Spleen (tissue), 7 donors: ENCODE measurements around the gene KCNQ1.

Source experiments
- CTCF ChIP-seq, 11 experiments: fragments of 200-600 bp in 7 of 11; fragments of 450-650 bp in 4 of 11; sonication (generic) in 4 of 11; IDR thresholded peaks in 8 of 11; conservative IDR thresholded peaks in 3 of 11; 1 replicate in 7 of 11; 2 replicates in 4 of 11; pipeline versions ENCODE4 v1.4.0 to v1.8.0; 2016 to 2021; ENCODE audit warnings: antibody characterized with exemption in 11 of 11, inconsistent platforms in 4 of 11, mild to moderate bottlenecking in 1 of 11
- POLR2A ChIP-seq, 3 donors: fragments of 450-650 bp; IDR thresholded peaks; one replicate each; pipeline ENCODE4 v1.5.1; 2017; ENCODE audit warnings: antibody characterized with exemption in 3 of 3, mild to moderate bottlenecking in 1 of 3
- POLR2AphosphoS5 ChIP-seq, 3 donors: sonication (generic); formaldehyde crosslinking; IDR thresholded peaks; one replicate each; pipeline ENCODE4 v1.5.1; 2017; ENCODE audit warnings: antibody characterized with exemption in 3 of 3
- donor health status: DM: no; HTN: no; CAD: no; lungs with moderate emphysema.
- donor health status: DM: no; HTN: no; CAD: no.
- donor health status: DM: no; HTN: no; CAD: no.

GRCh38 chr11:2709429-2709828 lies 264.6 kb downstream of the KCNQ1 start:
- no peak for TF ChIP-seq CTCF (IDR thresholded peaks at IDR 0.05 in 8 of 11, conservative IDR thresholded peaks at IDR 0.05 in 3 of 11)
- TF ChIP-seq POLR2A (IDR thresholded peaks at IDR 0.05): no peak
- TF ChIP-seq POLR2AphosphoS5 (IDR thresholded peaks at IDR 0.05): peak in 1 of 3 donors; percentile 27
